AG10803 (cell line): ENCODE data around the gene DUSP15.

Source experiments
- DNase-seq: peaks from one replicate; pipeline ENCODE4 v3.0.0; 2010; ENCODE audit warnings: low read depth
- H3K4me3 ChIP-seq: 2 replicates; pipeline ENCODE4 v1.5.1; 2011; ENCODE audit warnings: mild to moderate bottlenecking, low read length, control low read depth
- TF ChIP-seq, protein P1 (sequence below): conservative IDR thresholded peaks from 2 replicates; pipeline ENCODE4 v1.5.1; 2011; ENCODE audit warnings: mild to moderate bottlenecking, low read length, control low read depth, inconsistent platforms

DUSP15 gene

DNA sequence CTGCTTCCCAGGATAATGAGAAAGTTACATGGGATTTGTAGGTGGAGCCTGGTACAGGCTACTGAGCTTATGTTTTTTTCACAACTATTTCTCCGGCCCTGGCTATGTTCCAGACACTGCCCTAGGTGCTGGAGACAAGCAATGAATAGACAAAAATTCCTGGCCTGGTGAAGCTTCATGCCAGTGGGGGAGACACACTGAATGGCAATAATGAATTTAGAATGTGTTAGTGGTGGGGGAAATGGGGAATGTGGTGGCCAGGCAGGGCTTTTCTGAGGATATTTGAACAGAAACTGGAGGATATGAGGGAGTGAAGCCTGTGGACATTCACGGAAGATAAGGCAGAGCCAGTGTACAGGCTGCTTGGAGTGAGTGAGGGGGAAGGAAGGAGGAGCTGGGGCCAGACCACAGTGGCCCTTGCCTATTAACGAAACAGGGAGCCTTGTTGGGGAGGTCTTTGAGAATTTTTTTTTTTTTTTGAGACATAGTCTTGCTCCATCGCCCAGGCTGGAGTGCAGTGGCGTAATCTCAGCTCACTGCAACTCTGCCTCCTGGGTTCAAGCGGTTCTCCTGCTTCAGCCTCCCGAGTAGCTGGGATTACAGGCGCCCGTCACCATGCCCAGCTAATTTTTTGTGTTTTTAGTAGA lies 31.6 kb downstream of the DUSP15 start:
- no peak for DNase-seq
- no peak overlapping the region for H3K4me3 ChIP-seq
- TF ChIP-seq, protein P1, sequence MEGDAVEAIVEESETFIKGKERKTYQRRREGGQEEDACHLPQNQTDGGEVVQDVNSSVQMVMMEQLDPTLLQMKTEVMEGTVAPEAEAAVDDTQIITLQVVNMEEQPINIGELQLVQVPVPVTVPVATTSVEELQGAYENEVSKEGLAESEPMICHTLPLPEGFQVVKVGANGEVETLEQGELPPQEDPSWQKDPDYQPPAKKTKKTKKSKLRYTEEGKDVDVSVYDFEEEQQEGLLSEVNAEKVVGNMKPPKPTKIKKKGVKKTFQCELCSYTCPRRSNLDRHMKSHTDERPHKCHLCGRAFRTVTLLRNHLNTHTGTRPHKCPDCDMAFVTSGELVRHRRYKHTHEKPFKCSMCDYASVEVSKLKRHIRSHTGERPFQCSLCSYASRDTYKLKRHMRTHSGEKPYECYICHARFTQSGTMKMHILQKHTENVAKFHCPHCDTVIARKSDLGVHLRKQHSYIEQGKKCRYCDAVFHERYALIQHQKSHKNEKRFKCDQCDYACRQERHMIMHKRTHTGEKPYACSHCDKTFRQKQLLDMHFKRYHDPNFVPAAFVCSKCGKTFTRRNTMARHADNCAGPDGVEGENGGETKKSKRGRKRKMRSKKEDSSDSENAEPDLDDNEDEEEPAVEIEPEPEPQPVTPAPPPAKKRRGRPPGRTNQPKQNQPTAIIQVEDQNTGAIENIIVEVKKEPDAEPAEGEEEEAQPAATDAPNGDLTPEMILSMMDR = no peak

DNA sequence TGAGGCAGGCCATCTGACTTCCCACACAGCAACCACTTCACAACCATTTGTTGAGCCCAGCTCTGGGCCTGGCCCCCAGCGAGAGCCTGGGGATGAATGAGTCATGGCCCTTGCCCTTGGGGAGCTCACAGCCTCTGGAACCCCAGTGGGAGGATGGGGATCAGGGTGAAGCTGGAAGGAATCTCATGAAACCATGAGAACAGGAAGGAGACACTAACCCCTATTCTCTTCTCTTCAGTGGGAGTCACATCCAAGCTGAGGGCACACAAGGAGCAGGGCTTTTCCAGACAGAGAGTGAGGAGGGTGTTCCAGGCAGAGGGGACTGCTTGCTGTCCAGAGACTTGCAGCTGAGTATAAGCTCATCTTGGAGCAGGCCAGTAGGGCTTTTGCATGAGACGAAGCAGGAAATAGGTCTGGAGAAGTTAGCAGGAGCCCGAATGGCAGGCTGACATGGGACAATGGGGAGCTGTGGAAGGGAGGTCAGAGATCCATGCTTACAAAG lies 32.4 kb downstream of the DUSP15 start:
- TF ChIP-seq, protein P1 = no peak
- DNase-seq = peak; percentile 65

DNA sequence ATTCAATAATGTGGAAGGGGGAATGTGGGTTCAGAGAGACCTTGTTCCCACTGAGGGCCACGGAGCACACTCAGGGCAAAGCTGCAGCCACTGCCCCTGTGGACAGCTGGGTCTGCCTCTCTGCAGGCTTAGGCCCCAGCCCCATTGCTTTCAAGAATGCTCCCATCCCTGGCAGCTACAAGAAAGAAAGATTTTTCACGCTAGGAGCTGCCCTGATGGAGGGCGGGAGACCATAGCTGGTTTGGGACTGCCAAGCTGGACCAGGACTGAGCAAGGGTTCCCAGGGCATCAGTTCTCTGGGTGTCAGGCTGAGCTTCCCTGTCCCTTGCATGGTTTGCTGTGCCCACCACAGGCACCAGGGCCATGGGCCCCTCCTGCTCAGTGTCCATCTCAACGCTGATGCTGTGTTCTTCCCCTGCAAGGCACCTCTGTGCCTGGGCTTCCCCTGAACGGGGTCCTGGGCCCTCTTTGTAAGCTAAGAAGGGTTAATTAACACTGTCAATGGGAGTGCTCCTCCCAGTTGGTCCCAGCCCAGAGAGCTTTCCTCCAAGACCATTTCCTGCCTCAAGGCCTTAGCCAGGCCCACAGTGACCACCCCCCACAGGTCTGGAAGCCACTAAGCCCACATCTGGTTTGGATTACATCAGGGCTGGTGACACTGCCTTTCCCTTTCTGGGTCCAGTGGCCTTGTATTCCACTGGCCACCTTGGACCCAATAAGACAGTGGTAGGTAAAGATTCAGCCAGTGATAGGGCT lies 33.3 kb downstream of the DUSP15 start:
- H3K4me3 ChIP-seq = no peak overlapping the region
- TF ChIP-seq, protein P1 = no peak
- peak; percentile 61 for DNase-seq

More for the DNA sequence above, 32.4 kb downstream of the DUSP15 start:
- no peak overlapping the region for H3K4me3 ChIP-seq

- peak; percentile 91 for DNase-seq
- no peak overlapping the region for H3K4me3 ChIP-seq
- TF ChIP-seq, protein P1 = no peak
Measured at GRCh38 chr20:31835977-31836852, 34.1 kb downstream of the DUSP15 start.

- no peak overlapping the region for H3K4me3 ChIP-seq
- no peak for DNase-seq
- TF ChIP-seq, protein P1 = no peak
Measured at GRCh38 chr20:31835554-31835953, 34.8 kb downstream of the DUSP15 start.

GRCh38 chr20:31833931-31834521 lies 36.3 kb downstream of the DUSP15 start:
- TF ChIP-seq, protein P1 = no peak
- no peak for DNase-seq

More at GRCh38 chr20:31833931-31834521, 36.3 kb downstream of the DUSP15 start:
- H3K4me3 ChIP-seq = no peak overlapping the region
